Breast epithelium (tissue), 4 donors: ENCODE measurements around the gene CRNN. TPM values are rescaled to one million over a fixed set of nuclear protein-coding genes. Genes with fewer than 3 reads are reported as not detected.

Experiments used
- DNase-seq, 2 donors: peaks; one replicate each; pipeline ENCODE4 v3.0.0-alpha.2; 2019; ENCODE audit warnings: low spot score in 2 of 2
- H3K27ac ChIP-seq, 2 donors: fragments of 200-600 bp; sonication (generic) in 1 of 2; one replicate each; pipeline ENCODE4 v1.5.1; 2016 to 2019; ENCODE audit warnings: mild to moderate bottlenecking in 1 of 2
- H3K27me3 ChIP-seq, 2 donors: fragments of 200-600 bp; sonication (generic) in 1 of 2; one replicate each; pipeline versions ENCODE4 v1.5.1 to v1.6.0; 2017 to 2019; ENCODE audit warnings: control low read depth in 1 of 2, mild to moderate bottlenecking in 1 of 2
- H3K36me3 ChIP-seq: fragments of 200-600 bp; one replicate; pipeline ENCODE4 v1.5.1; 2019
- H3K4me1 ChIP-seq, 2 donors: fragments of 200-600 bp; sonication (generic); one replicate each; pipeline ENCODE4 v1.5.1; 2016 to 2019; ENCODE audit warnings: control low read depth in 1 of 2
- H3K4me3 ChIP-seq, 3 donors: fragments of 200-600 bp; sonication (generic); 1 replicate in 2 of 3; 2 replicates in 1 of 3; pipeline ENCODE4 v1.5.1; 2016 to 2019; ENCODE audit warnings: mild to moderate bottlenecking in 3 of 3, moderate library complexity in 2 of 3
- H3K9me3 ChIP-seq, 2 donors: fragments of 200-600 bp; sonication (generic) in 1 of 2; one replicate each; pipeline ENCODE4 v1.5.1; 2016 to 2019; ENCODE audit warnings: control low read depth in 1 of 2
- CTCF ChIP-seq, 3 donors: fragments of 450-650 bp; IDR thresholded peaks; one replicate each; pipeline ENCODE4 v1.5.1; 2016 to 2017; ENCODE audit warnings: antibody characterized with exemption in 3 of 3, mild to moderate bottlenecking in 3 of 3, moderate library complexity in 3 of 3
- POLR2A ChIP-seq: fragments of 450-650 bp; IDR thresholded peaks from one replicate; pipeline ENCODE4 v1.6.1; 2016; ENCODE audit warnings: antibody characterized with exemption, mild to moderate bottlenecking, moderate library complexity
- POLR2AphosphoS5 ChIP-seq, 3 donors: sonication (generic); formaldehyde crosslinking; IDR thresholded peaks; one replicate each; pipeline ENCODE4 v1.6.1; 2017; ENCODE audit warnings: antibody characterized with exemption in 3 of 3
- intact Hi-C: fragments of 100-400 bp; cut with DNase I; formaldehyde crosslinking; loops from one replicate; pipeline ENCODE4 v1.15.1; 2023; ENCODE audit warnings: low total_unique reads
- total RNA-seq, 3 donors: library from RNA; depleted of rRNA; stranded (reverse); fragments of >200 nt; gene quantifications; one replicate each; pipeline ENCODE4 v1.1.0, GENCODE V29; 2016

The CRNN gene
- total RNA-seq, 3 donors from 2014 or later: 0.66 TPM; not detected in 2

GRCh38 chr1:152410599-152410998 is 3.5 kb downstream of the CRNN start:
- peak overlapping the region in 1 of 2 donors; percentile 21 for H3K27ac ChIP-seq

GRCh38 chr1:152410028-152410427 is 4.0 kb downstream of the CRNN start:
- Histone ChIP-seq H3K4me3 (no peak overlapping the region), H3K27ac (peak overlapping the region in 1 of 2 donors; percentile 21), H3K4me1 (no peaks in the 10 kb centered on the region), H3K9me3 (no peaks in the 10 kb centered on the region), H3K36me3 (no peaks in the 10 kb centered on the region), H3K27me3 (no peaks in the 10 kb centered on the region)
- no peak for TF ChIP-seq POLR2AphosphoS5 (IDR thresholded peaks at IDR 0.05)
- TF ChIP-seq CTCF (IDR thresholded peaks at IDR 0.05): no peak
- no peak for TF ChIP-seq POLR2A
- no peak for DNase-seq
- intact Hi-C loops: no loop called here

More at GRCh38 chr1:152410599-152410998, 3.5 kb downstream of the CRNN start:
- no peaks in the 10 kb centered on the region for H3K27me3 ChIP-seq
- H3K36me3 ChIP-seq: no peaks in the 10 kb centered on the region
- H3K4me1 ChIP-seq: no peaks in the 10 kb centered on the region
- no peak overlapping the region for H3K4me3 ChIP-seq
- no peak for TF ChIP-seq POLR2A
- no peak for TF ChIP-seq CTCF (IDR thresholded peaks at IDR 0.05)
- TF ChIP-seq POLR2AphosphoS5 (IDR thresholded peaks at IDR 0.05): no peak
- H3K9me3 ChIP-seq: no peaks in the 10 kb centered on the region
- peak in 1 of 2 donors; percentile 33 for DNase-seq
- intact Hi-C loops: no loop called here

GRCh38 chr1:152408664-152409063 is 5.4 kb downstream of the CRNN start:
- H3K4me1 ChIP-seq: no peaks in the 10 kb centered on the region
- intact Hi-C loops: no loop called here
- H3K27me3 ChIP-seq: no peaks in the 10 kb centered on the region
- H3K27ac ChIP-seq: no peak overlapping the region
- TF ChIP-seq CTCF (IDR thresholded peaks at IDR 0.05) (no peak), POLR2AphosphoS5 (IDR thresholded peaks at IDR 0.05) (no peak), POLR2A (no peak)
- H3K9me3 ChIP-seq: no peaks in the 10 kb centered on the region
- H3K4me3 ChIP-seq: no peak overlapping the region
- no peaks in the 10 kb centered on the region for H3K36me3 ChIP-seq
- no peak for DNase-seq

- Histone ChIP-seq H3K4me1 (no peaks in the 10 kb centered on the region), H3K36me3 (no peaks in the 10 kb centered on the region), H3K27ac (no peak overlapping the region), H3K9me3 (no peaks in the 10 kb centered on the region), H3K4me3 (no peak overlapping the region), H3K27me3 (peaks cover 0 to 8% of the 10 kb centered on the region in 2 donors)
- TF ChIP-seq POLR2AphosphoS5 (IDR thresholded peaks at IDR 0.05) (no peak), POLR2A (no peak), CTCF (IDR thresholded peaks at IDR 0.05) (peak in 2 of 3 donors; percentile 18 to 30)
- no peak for DNase-seq
- intact Hi-C loops: no loop called here
Measured at GRCh38 chr1:152398812-152399698, 15.0 kb downstream of the CRNN start.

- H3K9me3 ChIP-seq: no peaks in the 10 kb centered on the region
- H3K27ac ChIP-seq: no peak overlapping the region
- intact Hi-C loops: no loop called here
- peaks cover 0 to 8% of the 10 kb centered on the region in 2 donors for H3K27me3 ChIP-seq
- no peaks in the 10 kb centered on the region for H3K4me1 ChIP-seq
- no peaks in the 10 kb centered on the region for H3K36me3 ChIP-seq
- no peak for TF ChIP-seq CTCF (IDR thresholded peaks at IDR 0.05)
- TF ChIP-seq POLR2AphosphoS5 (IDR thresholded peaks at IDR 0.05): no peak
- no peak for TF ChIP-seq POLR2A
- H3K4me3 ChIP-seq: no peak overlapping the region
- no peak for DNase-seq
Measured at GRCh38 chr1:152397474-152397873, 16.6 kb downstream of the CRNN start.
